ENCODE measurements around the gene UBE2M. TPM values are rescaled to one million over a fixed set of nuclear protein-coding genes. Genes with fewer than 3 reads are reported as not detected.

The UBE2M gene
- total RNA-seq, 1 experiment from 2014 or later: 127 TPM

DNA sequence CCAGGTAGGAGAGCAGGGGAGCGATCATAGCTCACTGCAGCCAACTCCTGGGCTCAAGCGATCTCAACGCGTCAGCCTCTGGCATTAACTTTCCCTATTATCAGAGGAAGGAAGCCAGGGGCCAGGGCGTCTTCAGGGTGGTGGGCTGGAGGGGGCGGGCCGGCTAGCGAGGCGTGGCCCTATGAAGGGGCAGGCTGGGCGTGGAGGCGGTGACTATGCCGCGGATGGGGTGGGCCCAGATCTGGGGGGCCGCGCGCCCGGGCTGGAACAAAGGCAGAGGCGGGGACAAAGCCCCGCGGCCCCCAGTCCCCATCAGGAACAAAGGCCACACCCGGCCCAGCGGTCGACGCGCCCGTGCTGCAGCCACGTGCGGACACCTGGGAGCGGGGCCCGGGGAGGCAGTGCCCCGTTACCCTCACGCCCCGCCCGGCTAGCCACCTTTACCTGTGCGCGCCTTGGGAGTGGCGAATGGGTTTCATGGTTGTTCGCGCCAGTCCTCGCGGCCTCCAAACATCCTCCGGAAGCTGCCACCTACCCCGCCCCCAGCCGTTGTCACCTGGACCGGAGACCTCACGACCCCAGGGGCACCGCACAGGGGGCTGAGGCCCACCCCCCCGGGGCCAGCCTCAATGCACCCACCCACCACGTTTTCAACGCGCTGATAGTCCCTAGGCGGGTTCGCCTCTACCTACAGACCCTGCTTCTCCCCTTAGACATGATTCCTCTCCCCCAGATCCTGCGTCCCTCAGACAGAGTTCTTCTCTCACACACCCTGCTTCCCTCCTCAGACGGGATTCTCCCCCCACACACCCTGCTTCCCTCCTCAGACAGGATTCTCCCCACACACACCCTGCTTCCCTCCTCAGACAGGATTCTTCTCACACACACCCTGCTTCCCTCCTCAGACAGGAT, 19.9 kb downstream of the UBE2M start:
- H2BK12ac ChIP-seq (ENCODE audit: insufficient read length, low read depth, low read length): no peak overlapping the region
- H3K27me3 Mint-ChIP-seq (ENCODE audit: low read depth): peaks cover 35% of the 10 kb centered on the region
- H2AK5ac ChIP-seq (ENCODE audit: insufficient read length, low read length): no peak overlapping the region
- peak; percentile 94 for DNase-seq
- no peaks in the 10 kb centered on the region for H3K9me3 Mint-ChIP-seq
- TF ChIP-seq CTCF (conservative IDR thresholded peaks at IDR 0.05): no peak
- H3K79me1 ChIP-seq (ENCODE audit: insufficient read depth, low read depth, low read length, poor library complexity, severe bottlenecking): no peaks in the 10 kb centered on the region
- H4K20me1 ChIP-seq (ENCODE audit: control insufficient read depth, insufficient read depth, insufficient read length): no peaks in the 10 kb centered on the region
- H3K4me3 Mint-ChIP-seq: peak overlapping the region; percentile 62 to 76
- no peak overlapping the region for H3T11ph ChIP-seq (ENCODE audit: low read length)
- H3K4me2 ChIP-seq (ENCODE audit: insufficient read depth, insufficient read length, low read length): peak overlapping the region; percentile 39
- H2BK20ac ChIP-seq (ENCODE audit: low read depth, low read length, poor library complexity, severe bottlenecking): no peak overlapping the region
- no peak overlapping the region for H2BK120ac ChIP-seq (ENCODE audit: low read depth, low read length, poor library complexity, severe bottlenecking)
- peak overlapping the region; percentile 38 for H3K27ac ChIP-seq (ENCODE audit: insufficient read length, low read depth, low read length)
- H3K36me3 Mint-ChIP-seq (ENCODE audit: insufficient read depth in 1 of 3, low read depth in 3 of 3): no peaks in the 10 kb centered on the region
- H4K8ac ChIP-seq (replicated peaks; ENCODE audit: insufficient read length, low read depth, low read length): no peak overlapping the region
- no peaks in the 10 kb centered on the region for H3K79me2 ChIP-seq (ENCODE audit: insufficient read depth, low read length)
- peaks cover 2% of the 10 kb centered on the region for H3K23me2 ChIP-seq (ENCODE audit: insufficient read length, low read depth, low read length, poor library complexity, severe bottlenecking)
- H3K27ac Mint-ChIP-seq: peak overlapping the region; percentile 98 to 100 (median 99)
- no peak overlapping the region for H2AFZ ChIP-seq (ENCODE audit: low read length)
- H3K27me3 ChIP-seq (ENCODE audit: insufficient read depth, low read length): peaks cover 4% of the 10 kb centered on the region; the same call in 1 of the 2 replicates
- H2BK5ac ChIP-seq (ENCODE audit: insufficient read length, low read length): no peak overlapping the region
- H4K5ac ChIP-seq (ENCODE audit: insufficient read length, low read depth, low read length): peak overlapping the region; percentile 3
- H3K4me1 Mint-ChIP-seq: peaks cover 4 to 10% of the 10 kb centered on the region in 2 experiments
- WGBS (ENCODE audit: extremely low coverage, insufficient read length, low lambda C conversion rate): no CpG with 5 or more reads among the region's 55 CpGs
- peak overlapping the region; percentile 23 for H3K9ac ChIP-seq (ENCODE audit: extremely low read depth, insufficient read length, low read length)
- no peak overlapping the region for H4K91ac ChIP-seq (ENCODE audit: insufficient read length, low read depth, low read length)
- no peak overlapping the region for H2BK15ac ChIP-seq (ENCODE audit: low read depth, low read length)
- peak overlapping the region; percentile 46; the same call in 1 of the 2 replicates for H3K14ac ChIP-seq (ENCODE audit: insufficient read depth, low read length)
- H3K9me3 ChIP-seq (ENCODE audit: control insufficient read depth, low read depth, low read length): no peaks in the 10 kb centered on the region
- H3K4me1 ChIP-seq (ENCODE audit: insufficient read depth, low read length): no peaks in the 10 kb centered on the region; the same call in 1 of the 2 replicates
- no peak overlapping the region for H3K56ac ChIP-seq (ENCODE audit: insufficient read length, low read depth, low read length)
- H3K23ac ChIP-seq (ENCODE audit: insufficient read length, low read depth, low read length): no peak overlapping the region
- peak overlapping the region; percentile 76 for H3K18ac ChIP-seq (ENCODE audit: insufficient read length, low read depth, low read length)
- H3K4ac ChIP-seq (ENCODE audit: low read depth, low read length): no peak overlapping the region

Measured in H9 (cell line).